HUDEP-2 (cell line): ENCODE data around the gene TBXAS1.
"Not testable (repeated sequence)": the region's sequence is repeated elsewhere in the genome, so short reads cannot be mapped to it uniquely, and the experiment has no call there.

Experiments
- DNase-seq, 76 experiments: peaks; one replicate each; lab custom pipeline; 2025; ENCODE audit not compliant: unreplicated experiment in 76 of 76; lab: John Stamatoyannopoulos, UW

Gene TBXAS1

GRCh38 chr7:139825666-139826290 is 3.3 kb upstream of the TBXAS1 start:
- DNase-seq: no peak

GRCh38 chr7:139827042-139827441 is 2.0 kb upstream of the TBXAS1 start:
- no peak for DNase-seq

GRCh38 chr7:139828446-139828845 is 618 bp upstream of the TBXAS1 start:
- no peak for DNase-seq

- DNase-seq: no peak
Measured at GRCh38 chr7:139829775-139830117, 682 bp downstream of the TBXAS1 start.

GRCh38 chr7:139830292-139830691 is 1.2 kb downstream of the TBXAS1 start:
- DNase-seq: no peak

GRCh38 chr7:139830782-139831501 is 1.9 kb downstream of the TBXAS1 start:
- no peak for DNase-seq

- not testable (repeated sequence) for DNase-seq
Measured at GRCh38 chr7:139835848-139836247, 6.8 kb downstream of the TBXAS1 start.

GRCh38 chr7:139837291-139837690 is 8.2 kb downstream of the TBXAS1 start:
- not testable (repeated sequence) for DNase-seq

- no peak for DNase-seq
Measured at GRCh38 chr7:139838276-139838675, 9.2 kb downstream of the TBXAS1 start.

GRCh38 chr7:139838876-139839275 is 9.8 kb downstream of the TBXAS1 start:
- no peak for DNase-seq

- no peak for DNase-seq
Measured at GRCh38 chr7:139840776-139841175, 11.7 kb downstream of the TBXAS1 start.

GRCh38 chr7:139842401-139843210 is 13.5 kb downstream of the TBXAS1 start:
- no peak for DNase-seq

- DNase-seq: not testable (repeated sequence)
Measured at GRCh38 chr7:139843211-139843537, 14.1 kb downstream of the TBXAS1 start.

GRCh38 chr7:139844779-139845442 is 15.8 kb downstream of the TBXAS1 start:
- DNase-seq: no peak

GRCh38 chr7:139845443-139845805 is 16.4 kb downstream of the TBXAS1 start:
- no peak for DNase-seq

- no peak for DNase-seq
Measured at GRCh38 chr7:139846297-139846696, 17.2 kb downstream of the TBXAS1 start.

- no peak for DNase-seq
Measured at GRCh38 chr7:139848274-139848673, 19.2 kb downstream of the TBXAS1 start.

- no peak for DNase-seq
Measured at GRCh38 chr7:139850906-139851305, 21.8 kb downstream of the TBXAS1 start.

- no peak for DNase-seq
Measured at GRCh38 chr7:139851770-139852481, 22.9 kb downstream of the TBXAS1 start.

- DNase-seq: no peak
Measured at GRCh38 chr7:139852482-139852845, 23.4 kb downstream of the TBXAS1 start.
